HepG2 (cell line): ENCODE measurements around the gene PHKB. TPM values are rescaled to one million over a fixed set of nuclear protein-coding genes. Genes with fewer than 3 reads are reported as not detected.

Experiments
- AKAP8 ChIP-seq: sonication (generic); formaldehyde crosslinking; IDR thresholded peaks from 2 replicates; pipeline ENCODE4 v1.5.1; 2020; ENCODE audit warnings: mild to moderate bottlenecking, missing genetic modification reagents
- ARID2 ChIP-seq: sonication (generic); formaldehyde crosslinking; IDR thresholded peaks from 2 replicates; pipeline ENCODE4 v1.8.1; 2022; ENCODE audit warnings: mild to moderate bottlenecking, missing genetic modification reagents, borderline replicate concordance
- BCL6 ChIP-seq: IDR thresholded peaks from 2 replicates; pipeline ENCODE4 v1.6.1; 2016; ENCODE audit warnings: missing genetic modification reagents, missing compliant biosample characterization
- DPF2 ChIP-seq: sonication (generic); formaldehyde crosslinking; IDR thresholded peaks from 2 replicates; pipeline ENCODE4 v1.4.0; 2020; ENCODE audit warnings: mild to moderate bottlenecking, low read depth, missing genetic modification reagents, borderline replicate concordance
- E2F5 ChIP-seq: sonication (generic); formaldehyde crosslinking; conservative IDR thresholded peaks from 2 replicates; pipeline ENCODE4 v1.4.0; 2020; ENCODE audit warnings: missing genetic modification reagents
- ELF3 ChIP-seq: IDR thresholded peaks from 2 replicates; pipeline ENCODE4 v1.6.1; 2016; ENCODE audit warnings: missing genetic modification reagents, missing compliant biosample characterization
- HNF1A ChIP-seq, 2 experiments: sonication (generic) in 1 of 2; formaldehyde crosslinking in 1 of 2; IDR thresholded peaks; 2 replicates each; pipeline versions ENCODE4 v1.4.0 to v1.6.1; 2016 to 2020; ENCODE audit warnings: borderline replicate concordance in 1 of 2, low read depth in 1 of 2, mild to moderate bottlenecking in 1 of 2, missing genetic modification reagents in 1 of 2
- IKZF4 ChIP-seq: sonication (generic); formaldehyde crosslinking; IDR thresholded peaks from 2 replicates; pipeline ENCODE4 v1.5.1; 2020; ENCODE audit warnings: borderline replicate concordance, mild to moderate bottlenecking, low read depth, missing genetic modification reagents; ENCODE audit errors: not compliant biosample characterization
- KAT7 ChIP-seq: IDR thresholded peaks from 2 replicates; pipeline ENCODE4 v1.6.1; 2018; ENCODE audit warnings: borderline replicate concordance, missing compliant biosample characterization
- KLF13 ChIP-seq: sonication (generic); formaldehyde crosslinking; IDR thresholded peaks from 2 replicates; pipeline ENCODE4 v1.4.0; 2020; ENCODE audit warnings: mild to moderate bottlenecking, missing genetic modification reagents
- KLF15 ChIP-seq: sonication (generic); formaldehyde crosslinking; IDR thresholded peaks from 2 replicates; pipeline ENCODE4 v1.8.1; 2023; ENCODE audit warnings: borderline replicate concordance, mild to moderate bottlenecking, inconsistent platforms, missing genetic modification reagents, mixed read lengths
- MAFK ChIP-seq, 2 experiments: IDR thresholded peaks in 1 of 2; conservative IDR thresholded peaks in 1 of 2; 2 replicates each; pipeline ENCODE4 v1.6.1; 2011; ENCODE audit warnings: improper control_type of control experiment in 2 of 2, low read length in 2 of 2
- MXD1 ChIP-seq: sonication (generic); formaldehyde crosslinking; IDR thresholded peaks from 2 replicates; pipeline ENCODE4 v1.4.0; 2020; ENCODE audit warnings: mild to moderate bottlenecking, missing genetic modification reagents
- PBX3 ChIP-seq: sonication (generic); formaldehyde crosslinking; IDR thresholded peaks from 2 replicates; pipeline ENCODE4 v1.8.1; 2023; ENCODE audit warnings: missing genetic modification reagents, inconsistent platforms, borderline replicate concordance
- RFX5 ChIP-seq: IDR thresholded peaks from 2 replicates; pipeline ENCODE4 v1.6.1; 2011; ENCODE audit warnings: low read depth, low read length, improper control_type of control experiment
- SAFB2 ChIP-seq: sonication (generic); formaldehyde crosslinking; IDR thresholded peaks from 2 replicates; pipeline ENCODE4 v1.5.1; 2020; ENCODE audit warnings: missing genetic modification reagents, low read depth, mild to moderate bottlenecking, borderline replicate concordance
- TRIM24 ChIP-seq: sonication (generic); formaldehyde crosslinking; IDR thresholded peaks from 2 replicates; pipeline ENCODE4 v1.8.0; 2022; ENCODE audit warnings: mild to moderate bottlenecking, missing genetic modification reagents
- ZBTB3 ChIP-seq: sonication (generic); formaldehyde crosslinking; IDR thresholded peaks from 2 replicates; pipeline ENCODE4 v1.4.0; 2020; ENCODE audit warnings: low read depth, mild to moderate bottlenecking, moderate library complexity, missing genetic modification reagents, borderline replicate concordance
- ZNF136 ChIP-seq: sonication (generic); formaldehyde crosslinking; IDR thresholded peaks from 2 replicates; pipeline ENCODE4 v1.8.1; 2022; ENCODE audit warnings: low read depth, mild to moderate bottlenecking, moderate library complexity, missing genetic modification reagents
- ZNF276 ChIP-seq: sonication (generic); formaldehyde crosslinking; IDR thresholded peaks from 2 replicates; pipeline ENCODE4 v1.4.0; 2020; ENCODE audit warnings: mild to moderate bottlenecking, low read depth, missing genetic modification reagents
- polyA plus RNA-seq, 8 experiments: library from polyadenylated mRNA; depleted of rRNA in 3 of 8; stranded (reverse) in 7 of 8; unstranded in 1 of 8; fragments of >200 nt; fragmentation: Illumina TruSeq in 4 of 8; extraction: Trizol in 4 of 8; gene quantifications; 2 replicates each; pipeline versions ENCODE4 v1.2.1 to v1.2.3, GENCODE V29; 2011 to 2016; ENCODE audit warnings: low read depth in 4 of 8, missing spikeins in 1 of 8, mixed read lengths in 1 of 8; ENCODE audit not compliant: insufficient read depth in 1 of 8
- total RNA-seq, 5 experiments: library from RNA; depleted of rRNA; stranded (reverse); fragments of >200 nt; fragmentation: Illumina TruSeq; extraction: Trizol; gene quantifications; 2 replicates each; pipeline ENCODE4 v1.2.3, GENCODE V29; 2016; ENCODE audit warnings: low read depth in 1 of 5

The PHKB gene
- total and polyA plus RNA-seq, 2 of the 13 experiments (the other 11 are each of a cell fraction or from before 2014, with no cell fraction given) = 66.0 to 80.8 TPM

GRCh38 chr16:47664653-47665325 lies 203.7 kb downstream of the PHKB start (continued):
- no peak for TF ChIP-seq PBX3 (CRISPR knock-in tag)
- no peak for TF ChIP-seq SAFB2 (CRISPR knock-in tag)
- TF ChIP-seq TRIM24 (CRISPR knock-in tag) = no peak
- no peak for TF ChIP-seq KLF15 (CRISPR knock-in tag)
- TF ChIP-seq IKZF4 = no peak
- TF ChIP-seq MXD1 = no peak
- no peak for TF ChIP-seq ZBTB3
- TF ChIP-seq ELF3 (CRISPR knock-in tag) = peak; percentile 38; the same call in 1 of the 2 replicates
- peak; percentile 62 to 66 for TF ChIP-seq MAFK (conservative IDR thresholded peaks at IDR 0.05 in 1 of 2, IDR thresholded peaks at IDR 0.05 in 1 of 2; ENCODE audit: low read length in 2 of 2)
- TF ChIP-seq ZNF276 = no peak
- no peak for TF ChIP-seq RFX5
- no peak for TF ChIP-seq KLF13 (CRISPR knock-in tag)
- no peak for TF ChIP-seq ZNF136 (CRISPR knock-in tag)
- TF ChIP-seq AKAP8 (CRISPR knock-in tag) = no peak
- TF ChIP-seq KAT7 (CRISPR knock-in tag) = no peak
- TF ChIP-seq E2F5 = no peak
- no peak for TF ChIP-seq ARID2
- TF ChIP-seq HNF1A (IDR thresholded peaks at IDR 0.05; ENCODE audit: low read depth) = peak; percentile 58
- TF ChIP-seq HNF1A (CRISPR knock-in tag; IDR thresholded peaks at IDR 0.05; ENCODE audit: borderline replicate concordance) = no peak; the same call in 1 of the 2 replicates
- no peak for TF ChIP-seq DPF2 (CRISPR knock-in tag)
- peak; percentile 86 for TF ChIP-seq BCL6 (CRISPR knock-in tag)
